Hepatocyte (in vitro differentiated cells): ENCODE measurements around the gene KANK3. TPM values are rescaled to one million over a fixed set of nuclear protein-coding genes. Genes with fewer than 3 reads are reported as not detected.

Experiments used
- DNase-seq: peaks from one replicate; pipeline ENCODE4 v3.0.0-alpha.2; 2016; ENCODE audit warnings: low spot score
- H2AFZ ChIP-seq: fragments of 200-600 bp; sonication (generic); 2 replicates; pipeline ENCODE4 v1.6.0; 2016; ENCODE audit warnings: antibody characterized with exemption, mild to moderate bottlenecking
- H3K27ac ChIP-seq: fragments of 200-600 bp; sonication (generic); 2 replicates; pipeline ENCODE4 v1.5.1; 2016; ENCODE audit warnings: mild to moderate bottlenecking
- H3K27me3 ChIP-seq: fragments of 200-600 bp; sonication (generic); 2 replicates; pipeline ENCODE4 v1.6.1; 2016
- H3K36me3 ChIP-seq: fragments of 200-600 bp; sonication (generic); replicated peaks from 2 replicates; pipeline ENCODE4 v1.5.1; 2016; ENCODE audit warnings: low read depth; ENCODE audit not compliant: insufficient read depth
- H3K4me1 ChIP-seq: fragments of 200-600 bp; sonication (generic); 2 replicates; pipeline ENCODE4 v1.5.1; 2016; ENCODE audit warnings: mild to moderate bottlenecking, moderate library complexity; ENCODE audit not compliant: insufficient read depth
- H3K4me2 ChIP-seq: fragments of 200-600 bp; sonication (generic); 2 replicates; pipeline ENCODE4 v1.6.0; 2016
- H3K4me3 ChIP-seq: fragments of 200-600 bp; sonication (generic); 2 replicates; pipeline ENCODE4 v1.5.1; 2016; ENCODE audit warnings: mild to moderate bottlenecking
- H3K79me2 ChIP-seq: fragments of 200-600 bp; sonication (generic); 2 replicates; pipeline ENCODE4 v1.6.0; 2017; ENCODE audit warnings: mild to moderate bottlenecking
- H3K9me2 ChIP-seq: fragments of 200-600 bp; sonication (generic); replicated peaks from 2 replicates; pipeline ENCODE4 v1.6.0; 2017; ENCODE audit warnings: mild to moderate bottlenecking; ENCODE audit not compliant: insufficient read depth
- H3K9me3 ChIP-seq: fragments of 200-600 bp; sonication (generic); 2 replicates; pipeline ENCODE4 v1.5.1; 2016; ENCODE audit warnings: low read depth, mild to moderate bottlenecking
- H4K20me1 ChIP-seq: fragments of 200-600 bp; sonication (generic); 2 replicates; pipeline ENCODE4 v1.6.0; 2016; ENCODE audit warnings: mild to moderate bottlenecking; ENCODE audit not compliant: insufficient read depth, poor library complexity, severe bottlenecking
- CTCF ChIP-seq: fragments of 200-600 bp; sonication (generic); IDR thresholded peaks from 2 replicates; pipeline ENCODE4 v1.5.1; 2016; ENCODE audit warnings: antibody characterized with exemption, mild to moderate bottlenecking; ENCODE audit not compliant: poor library complexity
- EZH2 ChIP-seq: fragments of 200-600 bp; sonication (generic); IDR thresholded peaks from 2 replicates; pipeline ENCODE4 v1.6.1; 2016; ENCODE audit warnings: antibody characterized with exemption, mild to moderate bottlenecking, borderline replicate concordance
- EZH2phosphoT487 ChIP-seq: fragments of 200-600 bp; sonication (generic); IDR thresholded peaks from one replicate; pipeline ENCODE4 v1.6.1; 2018; ENCODE audit warnings: antibody characterized with exemption, mild to moderate bottlenecking, low read depth, moderate library complexity; ENCODE audit not compliant: unreplicated experiment, severe bottlenecking
- WGBS: methylation state at CpG from one replicate; pipeline ENCODE4 v1.1.6; 2016; ENCODE audit warnings: low lambda C conversion rate; ENCODE audit errors: missing lambda C conversion rate; 5-methylcytosine and 5-hydroxymethylcytosine counted together
- polyA plus RNA-seq: library from polyadenylated mRNA; unstranded; fragments of >200 nt; fragmentation: Nextera tagmentation; extraction: Ambion mirVana; gene quantifications from 2 replicates; pipeline ENCODE4 v1.2.1, GENCODE V29; 2016
- total RNA-seq: library from RNA; depleted of rRNA; stranded (reverse); fragments of >200 nt; gene quantifications from 2 replicates; pipeline ENCODE4 v1.2.3, GENCODE V29; 2014

Gene KANK3
- total and polyA plus RNA-seq, 2 experiments from 2014 or later, result 1.2 to 3.2 TPM

GRCh38 chr19:8322638-8322997 lies 20.4 kb downstream of the KANK3 start:
- Histone ChIP-seq H4K20me1 (peaks cover 19% of the 10 kb centered on the region), H3K4me2 (peak overlapping the region; percentile 87), H3K4me3 (peak overlapping the region; percentile 92), H3K79me2 (peaks cover 47% of the 10 kb centered on the region), H3K4me1 (peaks cover 15% of the 10 kb centered on the region), H3K36me3 (no peaks in the 10 kb centered on the region), H3K27me3 (no peaks in the 10 kb centered on the region), H3K27ac (no peak overlapping the region), H2AFZ (no peak overlapping the region), H3K9me2 (no peaks in the 10 kb centered on the region), H3K9me3 (no peaks in the 10 kb centered on the region)
- DNase-seq, result no peak
- TF ChIP-seq EZH2, result no peak
- TF ChIP-seq EZH2phosphoT487, result no peak
- WGBS, result 82% methylated on average over 7 of the region's 7 CpGs

GRCh38 chr19:8321986-8322637 lies 20.9 kb downstream of the KANK3 start:
- Histone ChIP-seq H2AFZ (no peak overlapping the region), H3K9me3 (no peaks in the 10 kb centered on the region), H3K9me2 (no peaks in the 10 kb centered on the region), H3K4me1 (peaks cover 15% of the 10 kb centered on the region), H3K27me3 (no peaks in the 10 kb centered on the region), H3K79me2 (peaks cover 47% of the 10 kb centered on the region), H4K20me1 (peaks cover 19% of the 10 kb centered on the region), H3K4me3 (peak overlapping the region; percentile 92), H3K27ac (peak overlapping the region; percentile 70), H3K36me3 (no peaks in the 10 kb centered on the region), H3K4me2 (peak overlapping the region; percentile 87)
- DNase-seq, result no peak
- 23% methylated on average over 30 of the region's 30 CpGs for WGBS
- TF ChIP-seq CTCF (no peak), EZH2phosphoT487 (no peak), EZH2 (no peak)

GRCh38 chr19:8321067-8321985 lies 21.7 kb downstream of the KANK3 start, which contains the start of the genes NDUFA7 and RPS28:
TSS of gene NDUFA7 (minus strand) at chr19:8321375. CDS start at chr19:8321358, 17 bp downstream.
TSS of gene RPS28 (plus strand) at chr19:8321496. CDS start at chr19:8321531, 35 bp downstream.
- 1% methylated on average over 59 of the region's 72 CpGs for WGBS
- Histone ChIP-seq H3K9me2 (no peaks in the 10 kb centered on the region), H3K4me2 (peak within 1 kb of the TSS; percentile 95), H3K79me2 (peaks cover 47% of the 10 kb centered on the region), H2AFZ (peak within 1 kb of the TSS; percentile 63), H3K4me1 (peaks cover 15% of the 10 kb centered on the region), H3K27ac (peak within 1 kb of the TSS; percentile 92), H4K20me1 (peaks cover 19% of the 10 kb centered on the region), H3K9me3 (no peaks in the 10 kb centered on the region), H3K36me3 (no peaks in the 10 kb centered on the region), H3K4me3 (peak within 1 kb of the TSS; percentile 94), H3K27me3 (no peaks in the 10 kb centered on the region)
- TF ChIP-seq CTCF (peak; percentile 7), EZH2 (no peak)
- DNase-seq, result peak; percentile 98

- no peaks in the 10 kb centered on the region for H3K27me3 ChIP-seq
- H3K4me2 ChIP-seq, result peak overlapping the region; percentile 95
- peaks cover 15% of the 10 kb centered on the region for H3K4me1 ChIP-seq
- H3K27ac ChIP-seq, result peak overlapping the region; percentile 92
- H3K36me3 ChIP-seq, result no peaks in the 10 kb centered on the region
- peaks cover 47% of the 10 kb centered on the region for H3K79me2 ChIP-seq
- H3K9me2 ChIP-seq, result no peaks in the 10 kb centered on the region
- no peaks in the 10 kb centered on the region for H3K9me3 ChIP-seq
- TF ChIP-seq CTCF (no peak), EZH2 (no peak), EZH2phosphoT487 (no peak)
- peak; percentile 38 for DNase-seq
- peaks cover 19% of the 10 kb centered on the region for H4K20me1 ChIP-seq
- WGBS, result 3% methylated on average over 16 of the region's 16 CpGs
- peak overlapping the region; percentile 63 for H2AFZ ChIP-seq
- peak overlapping the region; percentile 94 for H3K4me3 ChIP-seq
These were observed 22.4 kb downstream of the KANK3 start for GRCh38 chr19:8320564-8321066.
